Measurements from ENCODE around the gene SRGAP3.

The SRGAP3 gene

GRCh38 chr3:9072667-9073009, 176.8 kb downstream of the SRGAP3 start:
- H3K9ac ChIP-seq: no peak overlapping the region
- H3K36me3 ChIP-seq (ENCODE audit: insufficient read depth): no peaks in the 10 kb centered on the region
- H3K27ac ChIP-seq: no peak overlapping the region
- H4K20me1 ChIP-seq (ENCODE audit: insufficient read depth): no peaks in the 10 kb centered on the region
- no peak overlapping the region for H2AFZ ChIP-seq (ENCODE audit: low read depth)
- no peaks in the 10 kb centered on the region for H3K27me3 ChIP-seq (ENCODE audit: insufficient read depth, low read depth)
- no peak overlapping the region for H3K4me3 ChIP-seq (IDR thresholded peaks at IDR 0.05; ENCODE audit: insufficient read depth, low read depth, low read length)
- H3K79me2 ChIP-seq (ENCODE audit: insufficient read depth, low read depth): no peaks in the 10 kb centered on the region
- H3K4me1 ChIP-seq (ENCODE audit: low read depth, poor library complexity, severe bottlenecking): no peaks in the 10 kb centered on the region
- TF ChIP-seq, protein P1, sequence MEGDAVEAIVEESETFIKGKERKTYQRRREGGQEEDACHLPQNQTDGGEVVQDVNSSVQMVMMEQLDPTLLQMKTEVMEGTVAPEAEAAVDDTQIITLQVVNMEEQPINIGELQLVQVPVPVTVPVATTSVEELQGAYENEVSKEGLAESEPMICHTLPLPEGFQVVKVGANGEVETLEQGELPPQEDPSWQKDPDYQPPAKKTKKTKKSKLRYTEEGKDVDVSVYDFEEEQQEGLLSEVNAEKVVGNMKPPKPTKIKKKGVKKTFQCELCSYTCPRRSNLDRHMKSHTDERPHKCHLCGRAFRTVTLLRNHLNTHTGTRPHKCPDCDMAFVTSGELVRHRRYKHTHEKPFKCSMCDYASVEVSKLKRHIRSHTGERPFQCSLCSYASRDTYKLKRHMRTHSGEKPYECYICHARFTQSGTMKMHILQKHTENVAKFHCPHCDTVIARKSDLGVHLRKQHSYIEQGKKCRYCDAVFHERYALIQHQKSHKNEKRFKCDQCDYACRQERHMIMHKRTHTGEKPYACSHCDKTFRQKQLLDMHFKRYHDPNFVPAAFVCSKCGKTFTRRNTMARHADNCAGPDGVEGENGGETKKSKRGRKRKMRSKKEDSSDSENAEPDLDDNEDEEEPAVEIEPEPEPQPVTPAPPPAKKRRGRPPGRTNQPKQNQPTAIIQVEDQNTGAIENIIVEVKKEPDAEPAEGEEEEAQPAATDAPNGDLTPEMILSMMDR (conservative IDR thresholded peaks at IDR 0.05; ENCODE audit: low read depth, low read length): no peak
- no peak overlapping the region for H3K4me2 ChIP-seq

DNA sequence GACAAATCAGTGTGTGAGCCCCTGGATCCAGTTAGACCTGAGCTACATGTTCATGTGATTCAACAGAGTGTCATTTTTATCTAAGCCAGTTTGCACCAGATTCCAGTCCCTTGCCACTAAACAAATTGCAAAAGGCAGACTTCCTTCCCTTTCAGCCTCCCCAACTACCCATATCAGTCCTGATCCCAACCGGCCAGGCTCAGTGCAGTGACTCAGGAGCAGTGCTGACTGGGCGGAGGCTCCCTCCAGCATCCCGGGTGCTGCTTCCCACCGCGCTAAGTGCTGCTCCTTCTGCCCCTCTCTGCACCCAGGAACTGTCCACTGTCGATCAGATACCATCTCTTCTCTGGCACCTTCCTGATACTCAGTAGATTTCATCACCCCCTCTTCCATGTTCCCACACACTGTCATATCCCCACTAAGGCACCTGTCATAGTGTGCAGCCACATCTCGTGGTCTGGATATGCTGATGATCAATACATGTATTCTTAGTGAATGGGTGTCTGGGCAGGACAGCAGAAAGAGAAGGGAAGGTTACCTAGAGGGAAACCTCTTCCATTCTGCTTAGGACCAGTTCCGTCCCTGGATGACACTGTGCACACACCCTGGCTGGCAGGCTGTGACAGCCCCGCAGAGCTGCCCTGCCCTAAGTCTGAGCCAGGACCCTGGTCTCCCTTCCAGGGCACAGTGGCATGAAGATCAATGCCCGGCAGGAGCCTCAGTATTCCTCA, 177.3 kb downstream of the SRGAP3 start:
- H4K20me1 ChIP-seq (ENCODE audit: insufficient read depth): no peaks in the 10 kb centered on the region
- no peak overlapping the region for H2AFZ ChIP-seq (ENCODE audit: low read depth)
- H3K36me3 ChIP-seq (ENCODE audit: insufficient read depth): no peaks in the 10 kb centered on the region
- no peak overlapping the region for H3K27ac ChIP-seq
- no peaks in the 10 kb centered on the region for H3K4me1 ChIP-seq (ENCODE audit: low read depth, poor library complexity, severe bottlenecking)
- no peak overlapping the region for H3K4me3 ChIP-seq (IDR thresholded peaks at IDR 0.05; ENCODE audit: insufficient read depth, low read depth, low read length)
- no peaks in the 10 kb centered on the region for H3K79me2 ChIP-seq (ENCODE audit: insufficient read depth, low read depth)
- no peak overlapping the region for H3K4me2 ChIP-seq
- TF ChIP-seq, protein P1 (conservative IDR thresholded peaks at IDR 0.05; ENCODE audit: low read depth, low read length): no peak
- H3K27me3 ChIP-seq (ENCODE audit: insufficient read depth, low read depth): no peaks in the 10 kb centered on the region
- no peak overlapping the region for H3K9ac ChIP-seq

DNA sequence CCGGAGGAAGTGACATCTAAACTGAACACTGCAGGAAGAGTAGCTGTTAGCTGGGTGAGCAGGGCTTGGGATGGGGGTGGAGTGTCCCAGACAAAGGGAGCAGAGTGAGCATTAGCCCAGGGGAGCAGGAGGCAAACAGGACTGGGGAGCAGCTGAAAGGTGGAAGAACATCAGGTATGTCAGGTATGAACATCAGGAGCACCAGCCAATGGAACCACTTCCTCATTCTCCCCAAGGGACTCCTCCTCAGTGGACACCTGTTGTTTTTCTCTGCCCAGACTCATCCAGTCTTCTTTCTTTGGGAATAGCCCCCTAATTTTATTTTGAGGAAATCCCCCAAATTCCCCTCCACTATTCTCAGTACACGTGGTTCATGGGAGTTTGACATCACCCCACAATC, 178.5 kb downstream of the SRGAP3 start:
- H3K4me3 ChIP-seq (IDR thresholded peaks at IDR 0.05; ENCODE audit: insufficient read depth, low read depth, low read length): no peak overlapping the region
- H3K9ac ChIP-seq: no peak overlapping the region
- H3K27ac ChIP-seq: no peak overlapping the region
- no peaks in the 10 kb centered on the region for H3K27me3 ChIP-seq (ENCODE audit: insufficient read depth, low read depth)
- H3K79me2 ChIP-seq (ENCODE audit: insufficient read depth, low read depth): no peaks in the 10 kb centered on the region
- no peaks in the 10 kb centered on the region for H3K4me1 ChIP-seq (ENCODE audit: low read depth, poor library complexity, severe bottlenecking)
- H3K36me3 ChIP-seq (ENCODE audit: insufficient read depth): no peaks in the 10 kb centered on the region
- TF ChIP-seq, protein P1 (conservative IDR thresholded peaks at IDR 0.05; ENCODE audit: low read depth, low read length): no peak
- no peak overlapping the region for H2AFZ ChIP-seq (ENCODE audit: low read depth)
- no peak overlapping the region for H3K4me2 ChIP-seq
- no peaks in the 10 kb centered on the region for H4K20me1 ChIP-seq (ENCODE audit: insufficient read depth)

DNA sequence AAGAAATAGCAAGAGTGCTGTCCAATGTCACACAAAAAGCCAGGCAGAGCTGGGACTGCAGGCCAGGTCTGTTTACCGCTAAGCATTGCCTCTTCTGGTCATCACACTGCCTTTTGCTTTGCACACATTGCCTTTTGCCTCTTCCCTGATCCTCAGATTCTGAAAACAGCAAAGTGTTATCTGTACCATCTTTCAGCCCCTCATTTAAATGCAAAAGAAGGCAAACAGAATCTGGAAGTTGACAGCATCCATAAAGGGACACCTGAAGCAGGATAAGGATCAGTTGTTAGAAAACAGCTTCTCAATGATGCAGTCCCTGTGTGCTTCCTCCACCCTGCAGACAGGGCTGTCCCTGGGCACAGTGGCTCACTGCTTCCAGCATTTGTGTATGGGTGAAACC, 179.5 kb downstream of the SRGAP3 start:
- no peaks in the 10 kb centered on the region for H4K20me1 ChIP-seq (ENCODE audit: insufficient read depth)
- no peak overlapping the region for H3K4me3 ChIP-seq (IDR thresholded peaks at IDR 0.05; ENCODE audit: insufficient read depth, low read depth, low read length)
- H3K4me2 ChIP-seq: no peak overlapping the region
- H2AFZ ChIP-seq (ENCODE audit: low read depth): no peak overlapping the region
- TF ChIP-seq, protein P1 (conservative IDR thresholded peaks at IDR 0.05; ENCODE audit: low read depth, low read length): no peak
- H3K36me3 ChIP-seq (ENCODE audit: insufficient read depth): no peaks in the 10 kb centered on the region
- H3K27me3 ChIP-seq (ENCODE audit: insufficient read depth, low read depth): no peaks in the 10 kb centered on the region
- no peaks in the 10 kb centered on the region for H3K79me2 ChIP-seq (ENCODE audit: insufficient read depth, low read depth)
- no peak overlapping the region for H3K27ac ChIP-seq
- no peaks in the 10 kb centered on the region for H3K4me1 ChIP-seq (ENCODE audit: low read depth, poor library complexity, severe bottlenecking)
- no peak overlapping the region for H3K9ac ChIP-seq

Data from KMS-11 (cell line).